K562 (cell line): ENCODE data around the gene TOM1. TPM values are rescaled to one million over a fixed set of nuclear protein-coding genes. Genes with fewer than 3 reads are reported as not detected.

Experiments used
- ATAC-seq: fragments of 200-7000 bp; cut with Tn5 transposase; 3 replicates; pipeline ENCODE4 v1.9.1; 2020; ENCODE audit warnings: moderate library complexity
- BruUV-seq: library from RNA; stranded (reverse); fragments of 400-500 nt; replicated peaks from 2 replicates; lab custom pipeline; 2021; lab: Mats Ljungman, UMichigan
- CTCF ChIA-PET: fragments of 300-600 bp; formaldehyde crosslinking; extraction: SDS; loops from one replicate; lab custom pipeline; 2021; ENCODE audit warnings: low intra/inter-chr PET ratio; lab: Yijun Ruan, JAX
- POLR2A ChIA-PET: fragments of 300-600, 350-650 bp; sonication (Branson Sonifier 250); formaldehyde crosslinking; extraction: SDS; loops from one replicate; lab custom pipeline; 2021; ENCODE audit warnings: antibody characterized with exemption, inconsistent platforms; lab: Yijun Ruan, JAX
- DNase-seq, 4 experiments: peaks; one replicate each; pipeline versions ENCODE4 v3.0.0 to v3.0.0-alpha.2; 2011 to 2018; ENCODE audit warnings: low spot score in 3 of 4, mixed read lengths in 3 of 4; ENCODE audit errors: extremely low read depth in 1 of 4
- FAIRE-seq: peaks from 2 replicates; lab custom pipeline; 2011; peaks lifted over from hg19 to GRCh38; lab: Jason Lieb, UNC
- H2AFZ ChIP-seq: 2 replicates; pipeline ENCODE4 v1.6.0; 2011; ENCODE audit warnings: low read depth, low read length, control low read depth, inconsistent platforms
- H3K27ac ChIP-seq: fragments of 200-600 bp; 3 replicates; pipeline ENCODE4 v1.8.0; 2011; ENCODE audit warnings: low read depth, mild to moderate bottlenecking, control low read depth, inconsistent platforms, low read length, moderate library complexity, mixed read lengths; ENCODE audit errors: extremely low read depth
- H3K27me3 ChIP-seq, 2 experiments: fragments of 300-600 bp in 1 of 2; 2 replicates in 1 of 2; 3 replicates in 1 of 2; pipeline versions ENCODE4 v1.6.0 to v1.8.0; 2011; ENCODE audit warnings: inconsistent platforms in 2 of 2, low read length in 2 of 2, mild to moderate bottlenecking in 1 of 2, mixed read lengths in 1 of 2, moderate library complexity in 1 of 2; ENCODE audit not compliant: control insufficient read depth in 2 of 2, insufficient read depth in 2 of 2
- H3K36me3 ChIP-seq: fragments of 300-600 bp; 3 replicates; pipeline ENCODE4 v1.8.0; 2011; ENCODE audit warnings: mild to moderate bottlenecking, low read length, inconsistent platforms; ENCODE audit not compliant: control insufficient read depth, insufficient read depth
- H3K4me1 ChIP-seq, 2 experiments: fragments of 200-600 bp in 1 of 2; replicated peaks in 1 of 2; 2 replicates in 1 of 2; 3 replicates in 1 of 2; pipeline versions ENCODE4 v1.5.1 to v1.8.0; 2011; ENCODE audit warnings: inconsistent platforms in 2 of 2, low read length in 2 of 2, mild to moderate bottlenecking in 1 of 2, mixed read lengths in 1 of 2, moderate library complexity in 1 of 2; ENCODE audit not compliant: control insufficient read depth in 2 of 2, insufficient read depth in 2 of 2
- H3K4me2 ChIP-seq: 2 replicates; pipeline ENCODE4 v1.6.1; 2011; ENCODE audit warnings: low read length, control low read depth, inconsistent platforms, mixed read lengths; ENCODE audit not compliant: insufficient read depth
- H3K4me3 ChIP-seq: fragments of 200-600 bp; sonication (generic), shearing (Covaris generic); 2 replicates; pipeline ENCODE4 v1.5.1; 2016; ENCODE audit warnings: control low read depth, inconsistent platforms
- H3K79me2 ChIP-seq: fragments of 200-600 bp; 3 replicates; pipeline ENCODE4 v1.8.0; 2011; ENCODE audit warnings: low read length, inconsistent platforms; ENCODE audit not compliant: control insufficient read depth, insufficient read depth
- H3K9ac ChIP-seq, 2 experiments: 2 replicates each; pipeline versions ENCODE4 v1.6.0 to v1.6.1; 2011; ENCODE audit warnings: low read depth in 2 of 2, low read length in 2 of 2, control low read depth in 1 of 2, inconsistent platforms in 1 of 2, mild to moderate bottlenecking in 1 of 2, mixed read lengths in 1 of 2; ENCODE audit not compliant: insufficient read depth in 1 of 2
- H3K9me1 ChIP-seq: one replicate; pipeline ENCODE4 v1.6.0; 2011; ENCODE audit warnings: inconsistent platforms, mild to moderate bottlenecking, low read length, moderate library complexity; ENCODE audit not compliant: control insufficient read depth, insufficient read depth
- H3K9me3 ChIP-seq: replicated peaks from 2 replicates; pipeline ENCODE4 v1.5.1; 2011; ENCODE audit warnings: low read depth, low read length, inconsistent platforms; ENCODE audit not compliant: control insufficient read depth, insufficient read depth
- H4K20me1 ChIP-seq: replicated peaks from 2 replicates; pipeline ENCODE4 v1.6.1; 2011; ENCODE audit warnings: low read length, inconsistent platforms, mixed read lengths; ENCODE audit not compliant: control insufficient read depth, insufficient read depth
- CREB3L1 ChIP-seq: fragments of 450-650 bp; IDR thresholded peaks from 2 replicates; pipeline ENCODE4 v1.6.1; 2014; ENCODE audit warnings: low read depth, mild to moderate bottlenecking, moderate library complexity, borderline replicate concordance
- DPF2 ChIP-seq: fragments of 450-650 bp; IDR thresholded peaks from 2 replicates; pipeline ENCODE4 v1.6.1; 2016
- HNRNPL ChIP-seq: fragments of 200-400 bp; formaldehyde crosslinking; IDR thresholded peaks from 2 replicates; pipeline ENCODE4 v1.6.1; 2017; ENCODE audit warnings: low read depth, mild to moderate bottlenecking, low read length
- HOMEZ ChIP-seq: fragments of 250-450 bp; sonication (Bioruptor Pico); IDR thresholded peaks from 2 replicates; pipeline ENCODE4 v1.4.0; 2020; ENCODE audit warnings: mild to moderate bottlenecking, moderate library complexity
- KLF16 ChIP-seq: IDR thresholded peaks from 2 replicates; pipeline ENCODE4 v1.6.1; 2016; ENCODE audit warnings: antibody characterized with exemption
- MCM7 ChIP-seq, 2 experiments: fragments of 450-650 bp; IDR thresholded peaks; 2 replicates each; pipeline ENCODE4 v1.6.1; 2016 to 2018
- MTA3 ChIP-seq: fragments of 450-650 bp; formaldehyde crosslinking; IDR thresholded peaks from 2 replicates; pipeline ENCODE4 v1.6.1; 2017; ENCODE audit warnings: mild to moderate bottlenecking, borderline replicate concordance
- NBN ChIP-seq: fragments of 450-650 bp; IDR thresholded peaks from 2 replicates; pipeline ENCODE4 v1.6.1; 2016; ENCODE audit warnings: low read depth, mild to moderate bottlenecking
- PPARD ChIP-seq: fragments of 250-450 bp; sonication (Bioruptor Pico); IDR thresholded peaks from 2 replicates; pipeline ENCODE4 v1.8.0; 2022; ENCODE audit warnings: inconsistent platforms, mild to moderate bottlenecking, moderate library complexity
- TAF9B ChIP-seq: fragments of 450-650 bp; IDR thresholded peaks from 2 replicates; pipeline ENCODE4 v1.6.1; 2018; ENCODE audit warnings: mild to moderate bottlenecking; ENCODE audit not compliant: partially characterized antibody
- TBL1XR1 ChIP-seq, 2 experiments: IDR thresholded peaks; 2 replicates each; pipeline ENCODE4 v1.6.1; 2012; ENCODE audit warnings: improper control_type of control experiment in 2 of 2, low read length in 2 of 2, mild to moderate bottlenecking in 1 of 2
- TCFL5 ChIP-seq: fragments of 250-450 bp; sonication (Bioruptor Pico); conservative IDR thresholded peaks from 2 replicates; pipeline ENCODE4 v1.6.1; 2021; ENCODE audit warnings: mild to moderate bottlenecking, moderate library complexity, matching md5 sums
- ZNF134 ChIP-seq: fragments of 250-450 bp; sonication (Bioruptor Pico); conservative IDR thresholded peaks from 2 replicates; pipeline ENCODE4 v1.4.0; 2020
- ZNF551 ChIP-seq: fragments of 250-450 bp; sonication (Bioruptor Pico); IDR thresholded peaks from 2 replicates; pipeline ENCODE4 v1.5.0; 2021; ENCODE audit warnings: mild to moderate bottlenecking, moderate library complexity
- ZNF655 ChIP-seq: fragments of 250-450 bp; sonication (Bioruptor Pico); IDR thresholded peaks from 2 replicates; pipeline ENCODE4 v1.5.0; 2021
- ZNF75A ChIP-seq: fragments of 450-650 bp; formaldehyde crosslinking; IDR thresholded peaks from 2 replicates; pipeline ENCODE4 v1.4.0; 2020; ENCODE audit warnings: mild to moderate bottlenecking
- ZNF766 ChIP-seq: fragments of 200-800 bp; sonication (Bioruptor generic); conservative IDR thresholded peaks from 2 replicates; pipeline ENCODE4 v1.6.1; 2016; ENCODE audit warnings: missing genetic modification characterization, missing compliant biosample characterization
- WGBS: fragments of 100-300 bp; shearing (Covaris generic); methylation state at CpG from one replicate; pipeline ENCODE4 v1.1.6; 2016; ENCODE audit warnings: low coverage, mixed read lengths; ENCODE audit not compliant: insufficient coverage; ENCODE audit errors: missing lambda C conversion rate; 5-methylcytosine and 5-hydroxymethylcytosine counted together
- in situ Hi-C: fragments of 300-500 bp; cut with MboI; formaldehyde crosslinking; loops from 4 replicates; pipeline ENCODE4 v1.15.0; 2018; ENCODE audit warnings: inconsistent platforms, mixed read lengths
- intact Hi-C: fragments of 100-400 bp; cut with micrococcal nuclease; formaldehyde crosslinking; loops from 2 replicates; pipeline ENCODE4 v1.14.2; 2022
- polyA plus RNA-seq, 8 experiments: library from polyadenylated mRNA; depleted of rRNA in 4 of 8; stranded (reverse) in 5 of 8; unstranded in 3 of 8; fragments of >200 nt; fragmentation: Nextera tagmentation in 2 of 8; fragmentation: Illumina TruSeq in 1 of 8; extraction: Ambion mirVana in 2 of 8; extraction: Trizol in 1 of 8; gene quantifications; 2 replicates each; pipeline versions ENCODE4 v1.2.1 to v1.2.3, GENCODE V29; 2011 to 2014; ENCODE audit warnings: inconsistent platforms in 1 of 8, missing spikeins in 1 of 8
- total RNA-seq, 7 experiments: library from RNA; depleted of rRNA in 6 of 7; stranded (reverse); fragments of >200 nt in 6 of 7; fragmentation: Illumina TruSeq in 2 of 7; extraction: Trizol in 2 of 7; gene quantifications; 2 replicates each; pipeline versions ENCODE4 v1.2.1 to v1.2.3, GENCODE V29; 2011 to 2021; ENCODE audit warnings: low replicate concordance in 1 of 7

The TOM1 gene
- total and polyA plus RNA-seq, 9 of the 15 experiments (the other 6 are each of a cell fraction or from before 2014, with no cell fraction given), result 0.64 to 20.6 (median 12.0) TPM

- ATAC-seq (no peak), FAIRE-seq (no peak)
- 88% methylated on average over 3 of the region's 4 CpGs for WGBS
These were observed 42.7 kb downstream of the TOM1 start for GRCh38 chr22:35342390-35342789.

More at GRCh38 chr22:35342390-35342789, 42.7 kb downstream of the TOM1 start:
- POLR2A ChIA-PET, result no interaction called here
- Histone ChIP-seq H3K27me3 (no peaks in the 10 kb centered on the region), H3K9ac (no peak overlapping the region; a peak in 1 of 4 replicates), H3K4me3 (no peak overlapping the region), H3K36me3 (peaks cover 3% of the 10 kb centered on the region; the same call in 1 of the 3 replicates), H3K79me2 (no peaks in the 10 kb centered on the region), H3K4me2 (no peak overlapping the region), H4K20me1 (no peaks in the 10 kb centered on the region), H3K9me1 (no peaks in the 10 kb centered on the region), H3K9me3 (no peaks in the 10 kb centered on the region), H2AFZ (no peak overlapping the region), H3K27ac (no peak overlapping the region), H3K4me1 (peaks cover 0 to 5% of the 10 kb centered on the region in 2 experiments; a peak in 1 of 5 replicates)
- intact Hi-C loops (no loop called here), in situ Hi-C loops (no loop called here)
- TF ChIP-seq NBN (no peak), MTA3 (no peak), TCFL5 (no peak), ZNF134 (CRISPR knock-in tag) (no peak), TAF9B (no peak), DPF2 (no peak), ZNF551 (CRISPR knock-in tag) (no peak), ZNF75A (no peak), ZNF766 (no peak), KLF16 (no peak), PPARD (CRISPR knock-in tag) (no peak), MCM7 (IDR thresholded peaks at IDR 0.05) (no peak), TBL1XR1 (IDR thresholded peaks at IDR 0.05; ENCODE audit: low read length in 2 of 2) (no peak), HNRNPL (no peak), CREB3L1 (no peak), HOMEZ (CRISPR knock-in tag) (no peak), ZNF655 (no peak)
- CTCF ChIA-PET, result no interaction called here
- DNase-seq, result no peak
- BruUV-seq, result no TSS peak
